Sciatic nerve (tissue), 2 donors: Measurements from ENCODE around the gene GNAZ. TPM values are rescaled to one million over a fixed set of nuclear protein-coding genes. Genes with fewer than 3 reads are reported as not detected.
A peak's percentile ranks its signal among the peaks of the same experiment; 100 is the strongest.
"Not testable (repeated sequence)": the region's sequence is repeated elsewhere in the genome, so short reads cannot be mapped to it uniquely, and the experiment has no call there.

ENCODE experiments used
- ATAC-seq: fragments of 200-7000 bp; cut with Tn5 transposase; one replicate; pipeline ENCODE4 v1.9.1; 2020; ENCODE audit warnings: mild to moderate bottlenecking, moderate library complexity
- DNase-seq: peaks from one replicate; pipeline ENCODE4 v3.0.0-alpha.2; 2020; ENCODE audit warnings: low spot score
- intact Hi-C: fragments of 100-400 bp; cut with DNase I; formaldehyde crosslinking; loops from one replicate; pipeline ENCODE4 v1.14.2; 2022
- total RNA-seq: library from RNA; stranded (reverse); fragmentation: NEBNext Ultra II Directional; extraction: Animal tissue kit (Norgen Biotek cat#: 25700); gene quantifications from one replicate; pipeline ENCODE4 v1.2.1, GENCODE V29; 2021
- donor health status: DM: no; HTN: no; CAD: no.
- donor health status: DM: no; HTN: no; CAD: no.

GNAZ gene
- total RNA-seq: 22.8 TPM

- ATAC-seq: peak; percentile 37
- DNase-seq: peak; percentile 70
- intact Hi-C loops: no loop called here
These were observed at the start of gene GNAZ for GRCh38 chr22:23070418-23071229. Gene GNAZ (plus strand): TSS chr22:23070519. CDS start chr22:23095696, 25,177 bp downstream.

- intact Hi-C loops: no loop called here
- DNase-seq (no peak), ATAC-seq (no peak)
These were observed 49.5 kb upstream of the GNAZ start for GRCh38 chr22:23020659-23021293.

- intact Hi-C loops, DNase-seq, ATAC-seq: not testable (repeated sequence)
These were observed 48.5 kb upstream of the GNAZ start for GRCh38 chr22:23021660-23022353.

- ATAC-seq (no peak), DNase-seq (no peak)
- intact Hi-C loops: no loop called here
These were observed 47.0 kb upstream of the GNAZ start for GRCh38 chr22:23023294-23023693.

- ATAC-seq (no peak), DNase-seq (no peak)
- intact Hi-C loops: no loop called here
These were observed 43.5 kb upstream of the GNAZ start for GRCh38 chr22:23026777-23027176.

- DNase-seq, ATAC-seq, intact Hi-C loops: not testable (repeated sequence)
These were observed 42.5 kb upstream of the GNAZ start for GRCh38 chr22:23027849-23028248.

GRCh38 chr22:23029521-23030228 lies 40.6 kb upstream of the GNAZ start:
- intact Hi-C loops: no loop called here
- ATAC-seq (no peak), DNase-seq (no peak)

GRCh38 chr22:23031381-23031780 lies 38.9 kb upstream of the GNAZ start:
- ATAC-seq (no peak), DNase-seq (no peak)
- intact Hi-C loops: no loop called here

GRCh38 chr22:23031786-23032185 lies 38.5 kb upstream of the GNAZ start:
- DNase-seq (no peak), ATAC-seq (no peak)
- intact Hi-C loops: no loop called here

GRCh38 chr22:23032658-23033057 lies 37.7 kb upstream of the GNAZ start:
- DNase-seq (no peak), ATAC-seq (no peak)
- intact Hi-C loops: no loop called here

- intact Hi-C loops: no loop called here
- ATAC-seq (no peak), DNase-seq (no peak)
These were observed 37.0 kb upstream of the GNAZ start for GRCh38 chr22:23033116-23033905.

- ATAC-seq: no peak
- DNase-seq: no peak
- intact Hi-C loops: no loop called here
These were observed 35.4 kb upstream of the GNAZ start for GRCh38 chr22:23034621-23035556.

GRCh38 chr22:23035557-23036277 lies 34.6 kb upstream of the GNAZ start:
- intact Hi-C loops: no loop called here
- DNase-seq: no peak
- no peak for ATAC-seq

- ATAC-seq (peak; percentile 24), DNase-seq (no peak)
- intact Hi-C loops: no loop called here
These were observed 33.5 kb upstream of the GNAZ start for GRCh38 chr22:23036684-23037428.

- no peak for ATAC-seq
- DNase-seq: no peak
- intact Hi-C loops: no loop called here
These were observed 32.6 kb upstream of the GNAZ start for GRCh38 chr22:23037429-23038333.
